GM12878 (cell line): Measurements from ENCODE around the gene RARRES2. TPM values are rescaled to one million over a fixed set of nuclear protein-coding genes. Genes with fewer than 3 reads are reported as not detected.

Source experiments
- ATF2 ChIP-seq: IDR thresholded peaks from 2 replicates; pipeline ENCODE4 v1.6.1; 2012; ENCODE audit warnings: low read length, inconsistent platforms
- BHLHE40 ChIP-seq, 2 experiments: fragments of 450-650 bp in 1 of 2; IDR thresholded peaks; 2 replicates each; pipeline ENCODE4 v1.6.1; 2011 to 2017; ENCODE audit warnings: low read depth in 2 of 2, borderline replicate concordance in 1 of 2, improper control_type of control experiment in 1 of 2, low read length in 1 of 2, mild to moderate bottlenecking in 1 of 2
- CBFB ChIP-seq: IDR thresholded peaks from 2 replicates; pipeline ENCODE4 v1.6.1; 2016; ENCODE audit warnings: antibody characterized with exemption, low read depth
- CBX3 ChIP-seq: fragments of 200-600 bp; sonication (generic); IDR thresholded peaks from 2 replicates; pipeline ENCODE4 v1.6.1; 2016; ENCODE audit warnings: low read depth, borderline replicate concordance
- E2F8 ChIP-seq: fragments of 450-650 bp; IDR thresholded peaks from 2 replicates; pipeline ENCODE4 v1.6.1; 2018; ENCODE audit warnings: mild to moderate bottlenecking, low read depth, moderate library complexity; ENCODE audit not compliant: partially characterized antibody
- EZH2 ChIP-seq: IDR thresholded peaks from 2 replicates; pipeline ENCODE4 v1.6.1; 2012; ENCODE audit warnings: low read depth, mild to moderate bottlenecking, control low read depth, inconsistent platforms, low read length, borderline replicate concordance; ENCODE audit not compliant: control insufficient read depth
- FOS ChIP-seq: IDR thresholded peaks from 3 replicates; pipeline ENCODE4 v1.6.1; 2011; ENCODE audit warnings: borderline replicate concordance; ENCODE audit not compliant: insufficient read length; ENCODE audit errors: extremely low read depth
- FOXK2 ChIP-seq: fragments of 450-650 bp; IDR thresholded peaks from 2 replicates; pipeline ENCODE4 v1.6.1; 2017; ENCODE audit warnings: mild to moderate bottlenecking, moderate library complexity
- POLR2AphosphoS2 ChIP-seq: IDR thresholded peaks from 2 replicates; pipeline ENCODE4 v1.6.1; 2011; ENCODE audit warnings: low read depth, mild to moderate bottlenecking, low read length, improper control_type of control experiment, moderate library complexity
- RAD21 ChIP-seq: IDR thresholded peaks from 2 replicates; pipeline ENCODE4 v1.6.1; 2011; ENCODE audit warnings: mild to moderate bottlenecking, low read depth, low read length, moderate library complexity; ENCODE audit not compliant: insufficient read depth
- SPI1 ChIP-seq: IDR thresholded peaks from 2 replicates; pipeline ENCODE4 v1.6.1; 2011; ENCODE audit warnings: low read depth, mild to moderate bottlenecking, low read length, moderate library complexity, borderline replicate concordance; ENCODE audit not compliant: insufficient read depth
- SUPT20H ChIP-seq: IDR thresholded peaks from 2 replicates; pipeline ENCODE4 v1.6.1; 2011; ENCODE audit warnings: low read depth, mild to moderate bottlenecking, low read length, moderate library complexity, borderline replicate concordance; ENCODE audit not compliant: control insufficient read depth
- TARDBP ChIP-seq: IDR thresholded peaks from 2 replicates; pipeline ENCODE4 v1.6.1; 2016; ENCODE audit warnings: borderline replicate concordance
- TCF7 ChIP-seq: IDR thresholded peaks from 2 replicates; pipeline ENCODE4 v1.6.1; 2014; ENCODE audit warnings: antibody characterized with exemption, borderline replicate concordance
- WRNIP1 ChIP-seq: IDR thresholded peaks from 2 replicates; pipeline ENCODE4 v1.6.1; 2011; ENCODE audit warnings: low read depth, low read length, improper control_type of control experiment, borderline replicate concordance
- ZNF592 ChIP-seq: fragments of 450-650 bp; IDR thresholded peaks from 2 replicates; pipeline ENCODE4 v1.6.1; 2017; ENCODE audit warnings: mild to moderate bottlenecking, moderate library complexity
- ZNF687 ChIP-seq: fragments of 450-650 bp; IDR thresholded peaks from 2 replicates; pipeline ENCODE4 v1.6.1; 2017; ENCODE audit warnings: mild to moderate bottlenecking, moderate library complexity
- ZZZ3 ChIP-seq: IDR thresholded peaks from 2 replicates; pipeline ENCODE4 v1.6.1; 2011; ENCODE audit warnings: low read depth; ENCODE audit not compliant: control insufficient read depth, insufficient read length
- polyA plus RNA-seq, 11 experiments: library from polyadenylated mRNA; depleted of rRNA in 4 of 11; unstranded in 6 of 11; stranded (reverse) in 5 of 11; fragments of >200 nt; fragmentation: Nextera tagmentation in 4 of 11; fragmentation: Illumina TruSeq in 1 of 11; extraction: Ambion mirVana in 4 of 11; extraction: Trizol in 1 of 11; gene quantifications; 1 replicate in 1 of 11; 2 replicates in 10 of 11; pipeline versions ENCODE4 v1.2.1 to v1.2.3, GENCODE V29; 2011 to 2016; ENCODE audit warnings: inconsistent platforms in 2 of 11, missing spikeins in 2 of 11, low read depth in 1 of 11
- total RNA-seq, 4 experiments: library from RNA; depleted of rRNA in 3 of 4; stranded (reverse); fragments of >200 nt in 3 of 4; fragmentation: Illumina TruSeq in 1 of 4; extraction: Trizol in 1 of 4; gene quantifications; 2 replicates each; pipeline versions ENCODE4 v1.2.1 to v1.2.3, GENCODE V29; 2013 to 2021

RARRES2 gene
- total and polyA plus RNA-seq, 10 of the 15 experiments (the other 5 are each of a cell fraction or from before 2014, with no cell fraction given), result 0.13 to 2.2 (median 0.40) TPM; not detected in 3

GRCh38 chr7:150380463-150380862 lies 39.0 kb upstream of the RARRES2 start (continued):
- TF ChIP-seq E2F8 (no peak), SUPT20H (no peak), TCF7 (no peak), ZZZ3 (no peak), POLR2AphosphoS2 (no peak; the same call in 1 of the 2 replicates), WRNIP1 (no peak), ZNF592 (no peak; the same call in 1 of the 2 replicates), FOS (no peak), SPI1 (peak; percentile 87; the same call in 1 of the 2 replicates), ZNF687 (peak; percentile 98), EZH2 (no peak), BHLHE40 (IDR thresholded peaks at IDR 0.05; ENCODE audit: borderline replicate concordance in 1 of 2, low read depth in 2 of 2, low read length in 1 of 2) (peak in 1 of 2 experiments; percentile 64; a peak in 2 of 4 replicates), ATF2 (no peak), CBFB (no peak), FOXK2 (no peak), CBX3 (no peak), TARDBP (no peak), RAD21 (no peak)
